HEK293 (cell line): ENCODE data around the gene ITGB3.
"Not testable (repeated sequence)": the region's sequence is repeated elsewhere in the genome, so short reads cannot be mapped to it uniquely, and the experiment has no call there.

Experiments used
- CTCF ChIA-PET: fragments of 350-600 bp; formaldehyde crosslinking; extraction: SDS; loops from one replicate; lab custom pipeline; 2021; ENCODE audit warnings: antibody characterized with exemption; lab: Yijun Ruan, JAX
- POLR2A ChIA-PET: fragments of 300-600 bp; formaldehyde crosslinking; extraction: SDS; loops from one replicate; lab custom pipeline; 2020; ENCODE audit warnings: antibody characterized with exemption, inconsistent platforms; lab: Yijun Ruan, JAX
- H3K27ac ChIP-seq: fragments of 200-500 bp; sonication (Bioruptor generic); 2 replicates; pipeline ENCODE4 v1.5.1; 2014; ENCODE audit warnings: low read depth, low read length, control low read depth, inconsistent platforms; ENCODE audit errors: extremely low read depth
- H3K36me3 ChIP-seq, 2 experiments: fragments of 200-500 bp in 1 of 2; sonication (Bioruptor generic) in 1 of 2; 1 replicate in 1 of 2; 2 replicates in 1 of 2; pipeline ENCODE4 v1.5.1; 2014 to 2017; ENCODE audit warnings: inconsistent platforms in 2 of 2, low read length in 2 of 2; ENCODE audit not compliant: control insufficient read depth in 2 of 2, insufficient read depth in 1 of 2
- H3K4me1 ChIP-seq: fragments of 200-500 bp; sonication (Bioruptor generic); 2 replicates; pipeline ENCODE4 v1.5.1; 2014; ENCODE audit warnings: mild to moderate bottlenecking, low read length, inconsistent platforms; ENCODE audit not compliant: control insufficient read depth, insufficient read depth
- H3K4me3 ChIP-seq: 2 replicates; pipeline ENCODE4 v1.5.1; 2011; ENCODE audit warnings: low read depth, mild to moderate bottlenecking, control low read depth, low read length, moderate library complexity
- H3K9me3 ChIP-seq: fragments of 200-500 bp; sonication (Bioruptor generic); 2 replicates; pipeline ENCODE4 v1.5.1; 2014; ENCODE audit warnings: low read depth, low read length, inconsistent platforms; ENCODE audit not compliant: control insufficient read depth, insufficient read depth
- EGR2 ChIP-seq: fragments of 450-650 bp; formaldehyde crosslinking; IDR thresholded peaks from 2 replicates; pipeline ENCODE4 v1.5.1; 2016; ENCODE audit warnings: low read depth, missing biosample characterization, missing genetic modification characterization
- GFI1B ChIP-seq: fragments of 450-650 bp; formaldehyde crosslinking; IDR thresholded peaks from 2 replicates; pipeline ENCODE4 v1.5.1; 2016; ENCODE audit warnings: missing biosample characterization, missing genetic modification characterization
- KLF16 ChIP-seq: fragments of 450-650 bp; formaldehyde crosslinking; IDR thresholded peaks from 2 replicates; pipeline ENCODE4 v1.5.1; 2017; ENCODE audit warnings: missing biosample characterization, missing genetic modification characterization
- TRIM28 ChIP-seq: IDR thresholded peaks from 2 replicates; pipeline ENCODE4 v1.6.1; 2011; ENCODE audit warnings: low read length, control low read depth, borderline replicate concordance
- ZIC2 ChIP-seq: fragments of 450-650 bp; formaldehyde crosslinking; IDR thresholded peaks from 2 replicates; pipeline ENCODE4 v1.5.1; 2016; ENCODE audit warnings: missing biosample characterization, missing genetic modification characterization
- ZNF132 ChIP-seq: fragments of 450-650 bp; formaldehyde crosslinking; IDR thresholded peaks from 2 replicates; pipeline ENCODE4 v1.5.1; 2017; ENCODE audit warnings: missing biosample characterization, missing genetic modification characterization, borderline replicate concordance
- ZNF140 ChIP-seq: fragments of 450-650 bp; formaldehyde crosslinking; IDR thresholded peaks from 2 replicates; pipeline ENCODE4 v1.5.1; 2016; ENCODE audit warnings: missing biosample characterization, missing genetic modification characterization
- ZNF175 ChIP-seq: fragments of 450-650 bp; formaldehyde crosslinking; IDR thresholded peaks from 2 replicates; pipeline ENCODE4 v1.5.1; 2016; ENCODE audit warnings: missing biosample characterization, missing genetic modification characterization
- ZNF24 ChIP-seq: fragments of 450-650 bp; formaldehyde crosslinking; IDR thresholded peaks from 2 replicates; pipeline ENCODE4 v1.5.1; 2016; ENCODE audit warnings: missing biosample characterization, missing genetic modification characterization
- ZNF280C ChIP-seq: fragments of 450-650 bp; formaldehyde crosslinking; IDR thresholded peaks from 2 replicates; pipeline ENCODE4 v1.5.1; 2016; ENCODE audit warnings: missing biosample characterization, missing genetic modification characterization
- ZNF341 ChIP-seq: fragments of 450-650 bp; formaldehyde crosslinking; IDR thresholded peaks from 2 replicates; pipeline ENCODE4; 2016; ENCODE audit warnings: low read depth, missing biosample characterization, missing genetic modification characterization
- ZNF426 ChIP-seq: fragments of 450-650 bp; formaldehyde crosslinking; IDR thresholded peaks from 2 replicates; pipeline ENCODE4 v1.5.1; 2017; ENCODE audit warnings: missing biosample characterization, missing genetic modification characterization, mild to moderate bottlenecking, inconsistent platforms, moderate library complexity
- ZNF473 ChIP-seq: fragments of 450-650 bp; formaldehyde crosslinking; IDR thresholded peaks from 2 replicates; pipeline ENCODE4 v1.5.1; 2017; ENCODE audit warnings: missing biosample characterization, missing genetic modification characterization
- ZNF513 ChIP-seq: fragments of 450-650 bp; IDR thresholded peaks from 2 replicates; pipeline ENCODE4 v1.5.1; 2018; ENCODE audit warnings: missing biosample characterization, missing genetic modification characterization
- ZNF624 ChIP-seq: fragments of 450-650 bp; formaldehyde crosslinking; IDR thresholded peaks from 2 replicates; pipeline ENCODE4 v1.5.1; 2017; ENCODE audit warnings: missing biosample characterization, missing genetic modification characterization
- ZNF629 ChIP-seq: fragments of 450-650 bp; formaldehyde crosslinking; IDR thresholded peaks from 2 replicates; pipeline ENCODE4 v1.5.1; 2017; ENCODE audit warnings: missing biosample characterization, missing genetic modification characterization
- ZNF707 ChIP-seq: fragments of 450-650 bp; formaldehyde crosslinking; IDR thresholded peaks from 2 replicates; pipeline ENCODE4 v1.5.1; 2016; ENCODE audit warnings: missing biosample characterization, missing genetic modification characterization
- ZNF747 ChIP-seq: fragments of 450-650 bp; formaldehyde crosslinking; IDR thresholded peaks from 2 replicates; pipeline ENCODE4 v1.5.1; 2016; ENCODE audit warnings: missing biosample characterization, missing genetic modification characterization

Gene ITGB3

GRCh38 chr17:47213540-47213939, 40.1 kb upstream of the ITGB3 start:
- CTCF ChIA-PET, result interaction anchor here (2.6 kb wide), 1 partner anchor 16 kb away, joined by 7 read pairs; no protein-coding TSS in a partner anchor
- no peak overlapping the region for H3K4me3 ChIP-seq
- no peak for TF ChIP-seq ZNF132
- peak; percentile 66 for TF ChIP-seq ZNF513 (tag by site-specific recombination)
- TF ChIP-seq, all 188 proteins: peak for 1
- no peaks in the 10 kb centered on the region for H3K4me1 ChIP-seq
- H3K27ac ChIP-seq, result no peak overlapping the region
- H3K36me3 ChIP-seq, result no peaks in the 10 kb centered on the region
- POLR2A ChIA-PET, result no interaction called here
- no peaks in the 10 kb centered on the region for H3K9me3 ChIP-seq

GRCh38 chr17:47214931-47215330, 38.7 kb upstream of the ITGB3 start:
- CTCF ChIA-PET, result interaction anchor here (0.6 to 2.6 kb wide), 2 partner anchors 15 to 114 kb away, joined by 4 to 7 read pairs; no protein-coding TSS in a partner anchor
- POLR2A ChIA-PET, result no interaction called here
- no peaks in the 10 kb centered on the region for H3K4me1 ChIP-seq
- H3K27ac ChIP-seq, result no peak overlapping the region
- no peaks in the 10 kb centered on the region for H3K36me3 ChIP-seq
- no peaks in the 10 kb centered on the region for H3K9me3 ChIP-seq
- no peak for TF ChIP-seq ZNF747 (tag by site-specific recombination)
- no peak for TF ChIP-seq ZNF280C (tag by site-specific recombination)
- TF ChIP-seq ZNF624 (tag by site-specific recombination), result no peak
- TF ChIP-seq ZNF473 (tag by site-specific recombination), result no peak
- TF ChIP-seq ZNF24 (tag by site-specific recombination), result no peak
- TF ChIP-seq KLF16 (tag by site-specific recombination), result no peak
- TF ChIP-seq EGR2 (tag by site-specific recombination), result no peak
- no peak for TF ChIP-seq TRIM28
- no peak for TF ChIP-seq ZIC2
- TF ChIP-seq ZNF629 (tag by site-specific recombination), result no peak
- TF ChIP-seq ZNF707 (tag by site-specific recombination), result no peak
- TF ChIP-seq ZNF426, result no peak
- no peak for TF ChIP-seq ZNF341 (tag by site-specific recombination)
- no peak for TF ChIP-seq ZNF175 (tag by site-specific recombination)
- TF ChIP-seq GFI1B (tag by site-specific recombination), result no peak
- TF ChIP-seq ZNF140 (tag by site-specific recombination), result no peak
- no peak overlapping the region for H3K4me3 ChIP-seq

GRCh38 chr17:47216821-47217220, 36.8 kb upstream of the ITGB3 start:
- H3K27ac ChIP-seq, H3K9me3 ChIP-seq, H3K4me1 ChIP-seq, CTCF ChIA-PET, POLR2A ChIA-PET, H3K36me3 ChIP-seq, H3K4me3 ChIP-seq: not testable (repeated sequence)

GRCh38 chr17:47217279-47217678, 36.3 kb upstream of the ITGB3 start:
- H3K36me3 ChIP-seq, H3K4me1 ChIP-seq, H3K9me3 ChIP-seq, H3K27ac ChIP-seq, H3K4me3 ChIP-seq, POLR2A ChIA-PET: not testable (repeated sequence)
- CTCF ChIA-PET, result interaction anchor here (0.7 to 1.5 kb wide), 2 partner anchors 98 to 504 kb away, joined by 5 read pairs; no protein-coding TSS in a partner anchor
